NCI-H1105 (cell line): ENCODE data around the gene RABEPK.
"Not testable (repeated sequence)": the region's sequence is repeated elsewhere in the genome, so short reads cannot be mapped to it uniquely, and the experiment has no call there.

Source experiments
- DNase-seq: peaks from one replicate; lab custom pipeline; 2025; lab: John Stamatoyannopoulos, UW

The RABEPK gene

DNA sequence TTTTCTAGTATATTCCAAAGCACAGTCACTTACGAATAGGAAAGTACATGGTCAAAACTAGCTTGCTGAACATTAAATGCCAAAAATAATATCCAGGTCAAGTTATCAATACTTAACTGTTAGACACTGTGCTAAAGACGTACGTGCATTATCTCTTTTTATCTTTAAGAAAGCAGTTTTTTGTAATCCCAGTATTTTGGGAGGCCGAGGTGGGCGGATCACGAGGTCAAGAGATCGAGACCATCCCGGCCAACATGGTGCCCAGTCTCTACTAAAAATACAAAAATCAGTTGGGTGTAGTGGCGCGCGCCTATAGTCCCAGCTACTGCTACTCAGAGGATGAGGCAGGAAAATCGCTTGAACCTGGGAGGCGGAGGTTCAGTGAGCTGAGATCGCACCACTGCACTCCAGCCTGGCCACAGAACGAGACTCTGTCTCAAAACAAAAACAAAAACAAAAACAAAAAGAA lies 43.5 kb downstream of the RABEPK start:
- no peak for DNase-seq

DNA sequence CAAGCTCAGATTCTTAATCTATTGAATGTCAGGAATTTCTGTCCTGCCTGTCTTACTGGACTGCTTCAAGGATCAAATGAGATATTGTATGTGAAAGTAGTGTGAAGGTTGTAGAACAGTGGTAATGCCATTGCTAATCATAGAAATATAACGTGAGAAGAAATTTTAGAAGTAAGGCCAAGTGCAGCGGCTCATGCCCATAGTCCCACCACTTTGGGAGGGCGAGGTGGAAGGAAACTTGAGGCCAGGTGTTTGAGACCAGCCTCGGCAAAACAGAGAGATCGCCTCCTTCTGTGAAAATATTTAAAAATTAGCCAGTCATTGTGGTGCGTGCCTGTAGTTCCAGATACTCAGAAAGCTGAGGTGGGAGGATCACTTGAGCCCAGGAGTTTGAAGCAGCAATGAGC lies 45.9 kb downstream of the RABEPK start:
- no peak for DNase-seq

DNA sequence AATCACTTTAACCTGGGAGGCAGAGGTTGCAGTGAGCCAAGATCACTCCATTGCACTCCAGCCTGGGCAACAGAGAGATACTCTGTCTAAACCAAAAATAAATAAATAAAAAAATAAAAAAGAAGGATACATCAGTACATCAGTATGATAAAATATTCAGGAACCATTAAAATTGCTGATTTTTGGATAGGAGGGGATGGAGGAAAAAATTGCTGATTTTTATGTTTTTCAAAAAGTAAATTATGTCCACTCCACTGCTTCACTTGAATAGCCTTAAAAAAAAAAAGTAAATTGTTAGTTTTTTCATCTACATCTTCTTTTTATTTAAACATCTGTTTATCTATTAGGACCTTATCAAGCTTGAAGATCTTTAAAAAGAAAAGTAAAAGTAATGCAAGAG lies 53.9 kb downstream of the RABEPK start:
- DNase-seq = no peak

DNA sequence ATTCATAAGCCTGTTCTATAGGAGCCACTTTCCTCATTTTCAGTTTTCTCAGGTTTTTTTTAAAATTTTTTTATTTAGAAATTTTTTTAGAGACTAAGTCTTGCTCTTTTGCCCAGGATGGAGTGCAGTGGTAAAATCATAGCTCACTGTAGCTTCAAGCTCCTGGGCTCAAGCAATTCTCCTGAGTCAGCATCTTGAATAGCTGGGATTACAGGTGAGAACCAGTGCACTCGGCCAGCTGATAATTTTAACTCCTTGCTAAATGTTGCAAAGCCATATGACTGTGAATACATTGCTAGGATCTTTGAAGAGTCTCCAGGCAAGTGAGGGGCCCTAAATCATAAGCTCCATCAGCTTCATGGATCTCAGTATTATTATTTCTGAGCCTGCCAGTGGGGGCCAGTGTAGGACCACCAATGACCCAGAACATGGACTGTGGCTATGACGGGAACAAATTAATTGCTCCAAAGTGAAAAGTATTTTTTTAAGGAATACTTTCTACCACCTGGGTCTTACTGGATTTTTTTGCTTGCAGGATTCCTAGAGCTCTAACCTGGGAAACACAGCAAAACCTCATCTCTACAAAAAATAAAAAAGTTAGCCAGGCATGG lies 55.5 kb downstream of the RABEPK start:
- DNase-seq = peak; percentile 15

DNA sequence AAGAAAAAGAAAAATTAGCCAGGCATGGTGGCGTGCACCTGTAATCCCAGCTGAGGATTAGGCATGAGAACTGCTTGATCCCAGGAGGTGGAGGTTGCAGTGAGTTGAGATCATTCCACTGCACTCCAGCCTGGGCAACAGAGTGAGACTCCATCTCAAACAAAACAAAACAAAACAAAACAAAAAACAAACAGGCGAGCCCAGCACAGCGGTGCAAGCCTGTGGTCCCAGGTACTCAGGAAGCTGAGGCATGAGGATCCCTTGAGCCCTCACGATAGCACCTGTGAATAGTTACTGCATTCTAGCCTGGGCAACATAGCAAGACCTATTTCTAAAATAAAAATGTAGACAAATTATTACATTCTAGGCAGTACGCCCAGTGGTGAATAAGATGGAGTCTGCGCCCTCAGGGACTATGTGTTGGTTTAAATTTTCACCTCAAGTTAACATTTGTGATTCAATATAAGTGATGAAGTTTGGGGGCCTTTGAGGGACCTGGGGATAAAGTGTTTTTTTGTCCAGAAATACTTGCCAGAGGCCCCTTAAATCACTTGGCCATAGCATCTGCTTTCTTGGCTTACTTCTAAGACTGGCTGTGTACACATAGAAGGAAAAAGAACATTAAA lies 57.9 kb downstream of the RABEPK start:
- no peak for DNase-seq

DNA sequence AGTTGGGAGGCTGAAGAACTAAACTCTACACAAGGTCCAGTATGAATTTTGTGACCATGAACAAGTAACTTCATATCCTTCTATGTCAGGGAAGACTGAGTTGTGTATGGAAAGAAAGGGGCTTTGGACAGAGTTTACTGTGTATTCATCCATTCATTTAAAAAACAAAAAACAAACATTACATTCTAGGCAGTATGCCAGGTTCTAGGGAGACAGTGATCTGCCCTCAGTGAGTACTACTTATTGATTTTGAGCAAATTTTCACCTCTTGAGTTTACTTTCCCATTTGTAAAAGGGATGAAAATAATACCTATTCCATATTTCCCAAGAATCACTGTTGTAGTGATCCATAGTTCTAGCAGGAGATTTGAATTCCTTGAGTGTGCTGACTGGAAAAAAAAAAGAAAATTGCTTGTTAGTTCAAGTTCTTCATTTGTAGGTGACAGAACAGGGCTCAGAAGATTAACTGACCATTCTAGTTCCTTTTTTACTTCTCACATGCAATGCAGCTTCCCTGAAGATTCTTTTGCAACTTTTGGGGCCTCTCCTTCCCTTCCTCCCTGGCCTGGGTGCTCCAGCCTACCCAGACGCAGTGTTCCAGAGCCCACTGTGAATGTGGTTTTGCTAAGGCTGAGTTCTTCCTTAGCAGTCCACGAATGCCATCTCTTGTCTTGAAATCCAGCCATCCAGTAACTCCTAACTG lies 58.6 kb downstream of the RABEPK start:
- DNase-seq = no peak

DNA sequence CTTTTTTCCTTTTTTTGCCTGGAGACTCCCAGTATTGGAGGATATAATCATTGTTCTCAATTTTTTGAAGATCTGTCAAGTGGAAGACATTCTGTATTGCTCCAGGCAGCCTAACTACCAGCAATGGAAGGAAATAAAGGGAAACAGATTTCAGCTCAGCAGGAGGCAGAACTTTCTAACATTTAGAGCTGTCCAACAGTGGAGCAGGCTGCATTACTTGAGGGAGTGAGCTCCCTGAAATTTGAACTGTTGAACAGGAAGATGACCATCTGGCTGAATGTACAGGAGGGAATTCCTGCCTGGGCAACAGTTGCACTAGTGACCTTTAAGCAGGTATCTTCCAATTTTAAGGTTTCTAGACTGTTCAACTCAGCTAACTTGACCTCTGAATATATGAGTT lies 60.2 kb downstream of the RABEPK start:
- DNase-seq = no peak

DNA sequence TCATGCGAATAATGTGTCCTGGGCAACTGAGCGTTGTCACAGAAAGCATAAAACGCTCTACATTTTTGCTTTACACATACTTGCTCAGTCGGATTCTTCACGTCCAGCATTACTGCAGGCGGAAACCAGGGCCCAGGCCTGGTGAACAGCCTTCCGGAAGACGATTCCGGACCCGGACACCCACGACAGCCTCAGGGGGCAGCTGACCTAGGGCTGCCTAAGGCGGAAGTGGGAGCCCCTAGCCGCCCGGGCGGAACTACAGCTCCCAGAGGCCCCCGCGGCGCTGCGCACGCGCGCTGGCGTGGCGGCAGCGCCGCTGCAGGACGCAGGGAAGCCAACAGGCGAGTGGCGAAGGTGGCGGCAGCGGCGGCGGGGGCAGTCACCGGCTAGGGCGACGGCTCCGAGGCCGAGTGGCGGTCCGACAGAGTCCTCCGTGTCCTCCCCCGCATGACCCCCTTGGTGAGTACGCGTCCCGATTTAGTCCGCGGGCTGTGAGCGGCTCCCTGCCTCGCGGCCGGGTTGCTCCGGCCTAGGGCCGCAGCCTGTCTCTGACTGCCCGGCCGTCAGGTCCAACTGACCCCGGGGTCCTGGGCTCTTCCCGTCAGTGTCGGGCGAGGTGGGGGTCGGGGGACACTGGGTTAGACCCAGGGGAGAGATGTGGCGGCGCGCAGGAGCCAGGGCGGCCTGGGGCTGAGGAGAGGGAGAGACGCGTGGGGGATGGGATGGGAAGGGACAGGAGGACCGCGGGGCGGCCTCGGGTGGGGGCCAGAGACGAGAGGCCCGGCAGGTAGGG lies 61.4 kb downstream of the RABEPK start, which contains the start of gene GAPVD1:
GAPVD1 (plus strand) TSS at position 326 of the 793 bp plus-strand sequence. CDS start 37,096 bp downstream, outside the sequence.
- DNase-seq = peak; percentile 85

DNA sequence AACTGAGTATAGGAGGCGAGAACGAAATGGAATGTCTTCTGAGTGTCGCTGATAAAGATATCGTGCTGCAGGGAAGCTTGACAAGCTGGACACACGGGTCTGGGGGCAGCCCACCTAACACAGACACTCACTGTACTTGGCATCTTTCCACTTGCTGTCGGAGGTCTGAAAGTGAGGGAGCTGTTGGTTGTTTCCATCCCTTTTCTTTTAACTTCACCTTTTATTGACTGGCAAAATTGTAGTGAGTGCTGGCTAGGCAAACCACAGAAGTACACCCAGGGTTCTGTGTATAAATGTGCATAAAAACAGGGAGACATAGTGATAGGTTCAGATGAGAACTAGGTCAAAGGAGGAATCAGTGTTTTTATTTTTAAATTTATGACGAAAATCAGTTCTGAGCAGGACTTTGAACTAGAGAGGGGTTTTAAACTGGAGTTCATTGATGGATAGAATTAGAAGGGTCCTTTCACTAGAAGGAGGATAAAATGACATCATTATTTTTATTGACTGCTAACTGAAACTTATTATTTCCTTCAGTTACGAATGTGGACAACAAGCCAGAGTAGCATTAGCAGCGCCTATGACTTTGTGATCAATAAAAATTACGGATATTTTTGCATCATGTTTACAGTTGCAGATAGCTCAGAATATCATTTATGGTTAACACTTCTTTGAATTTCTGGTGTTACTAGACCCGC lies 62.1 kb downstream of the RABEPK start:
- no peak for DNase-seq

DNA sequence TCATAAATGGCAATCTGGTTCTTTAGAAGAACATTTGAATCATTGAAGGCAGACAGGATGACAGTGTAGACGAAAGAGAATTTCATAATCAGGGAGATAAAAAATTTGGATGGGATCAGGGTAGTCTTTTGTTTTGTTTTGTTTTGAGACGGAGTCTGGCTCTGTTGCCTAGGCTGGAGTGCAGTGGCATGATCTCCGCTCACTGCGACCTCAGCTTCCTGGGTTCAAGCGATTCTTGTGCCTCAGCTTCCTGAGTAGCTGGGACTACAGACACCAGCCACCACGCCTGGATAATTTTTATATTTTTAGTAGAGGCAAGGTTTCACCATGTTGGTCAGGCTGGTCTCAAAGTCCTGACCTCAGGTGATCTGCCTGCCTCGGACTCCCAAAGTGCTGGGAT lies 63.7 kb downstream of the RABEPK start:
- not testable (repeated sequence) for DNase-seq

DNA sequence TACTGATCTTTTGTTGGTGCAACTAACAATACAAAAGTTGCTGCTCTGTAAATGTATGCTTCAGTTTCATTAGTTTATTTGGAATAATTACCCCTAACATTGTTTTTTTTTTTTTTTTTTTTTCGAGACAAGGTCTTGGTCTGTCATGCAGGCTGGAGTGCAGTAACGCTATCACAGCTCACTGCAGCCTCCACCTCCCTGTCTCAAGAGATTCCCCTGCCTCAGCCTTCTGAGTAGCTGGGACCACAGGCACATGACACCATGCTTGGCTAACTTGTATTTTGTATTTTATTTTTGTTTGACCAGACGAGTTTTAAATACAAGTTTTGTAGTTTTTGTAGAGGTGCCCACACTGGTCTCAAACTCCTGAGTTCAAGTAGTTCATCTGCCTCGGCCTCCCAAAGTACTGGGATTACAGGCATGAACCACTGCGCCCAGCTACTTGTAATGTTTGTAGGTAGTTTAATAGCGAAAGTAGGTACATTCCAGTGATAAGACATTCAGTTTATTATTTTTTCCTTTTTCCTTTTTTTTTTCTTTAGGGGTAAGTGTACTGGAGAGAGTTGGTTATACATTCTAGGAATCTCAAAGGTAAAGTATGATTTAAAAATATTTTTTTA lies 68.2 kb downstream of the RABEPK start:
- DNase-seq = no peak

DNA sequence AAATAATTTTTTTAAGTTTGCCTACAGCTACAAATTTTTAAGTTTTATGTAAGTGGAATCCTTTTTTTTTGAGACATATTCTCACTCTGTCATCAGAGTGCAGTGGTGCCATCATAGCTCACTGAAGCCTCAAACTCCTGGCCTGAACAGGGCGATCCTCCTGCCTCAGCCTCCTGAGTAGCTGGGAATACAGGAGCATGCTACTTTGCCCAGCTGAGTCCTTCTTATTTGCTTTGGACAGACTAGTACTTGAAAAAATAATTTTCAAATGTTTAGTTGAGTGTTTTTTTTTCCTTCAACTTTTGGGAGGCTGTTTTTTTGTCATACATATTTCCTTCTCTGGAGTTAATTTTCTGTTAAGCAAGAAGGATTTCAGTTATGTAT lies 68.7 kb downstream of the RABEPK start:
- no peak for DNase-seq

DNA sequence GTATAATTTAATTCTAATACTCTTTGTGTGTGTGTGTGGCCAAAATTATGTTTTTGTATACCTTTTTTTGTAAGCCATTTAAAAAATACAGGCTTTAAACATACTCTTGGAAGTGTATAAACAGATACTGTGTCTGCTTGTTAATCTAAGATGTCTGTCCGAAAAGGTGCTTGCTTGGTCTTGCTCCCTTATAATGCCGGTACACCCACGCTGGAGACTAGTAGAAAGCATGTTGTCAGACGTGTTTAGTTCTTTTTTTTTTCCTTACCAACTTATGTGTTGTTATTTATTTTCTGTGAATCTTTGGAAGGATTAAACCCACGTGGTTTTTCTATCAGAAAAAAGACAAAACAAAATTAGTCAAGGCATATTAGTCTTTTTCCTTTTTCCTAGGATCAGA lies 70.7 kb downstream of the RABEPK start:
- DNase-seq = no peak

DNA sequence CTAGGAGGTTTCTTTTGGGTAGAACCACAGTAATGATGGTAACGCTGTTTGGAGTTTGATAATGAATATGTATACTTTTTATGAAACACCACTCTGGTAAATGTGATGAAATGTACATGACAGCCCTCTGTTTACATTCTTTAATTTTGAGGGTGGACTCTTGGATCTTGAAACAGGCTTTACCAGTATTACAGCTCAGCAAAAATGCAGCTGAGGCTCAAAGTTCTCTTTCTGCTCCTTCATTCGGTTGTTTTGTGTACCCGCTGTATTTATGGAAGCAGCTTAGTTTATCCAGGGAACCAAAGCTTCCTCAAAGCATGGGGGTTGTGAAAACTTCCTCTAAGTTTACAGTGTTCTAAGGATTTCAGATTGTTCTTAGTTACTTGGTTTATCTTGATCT lies 72.4 kb downstream of the RABEPK start:
- no peak for DNase-seq

DNA sequence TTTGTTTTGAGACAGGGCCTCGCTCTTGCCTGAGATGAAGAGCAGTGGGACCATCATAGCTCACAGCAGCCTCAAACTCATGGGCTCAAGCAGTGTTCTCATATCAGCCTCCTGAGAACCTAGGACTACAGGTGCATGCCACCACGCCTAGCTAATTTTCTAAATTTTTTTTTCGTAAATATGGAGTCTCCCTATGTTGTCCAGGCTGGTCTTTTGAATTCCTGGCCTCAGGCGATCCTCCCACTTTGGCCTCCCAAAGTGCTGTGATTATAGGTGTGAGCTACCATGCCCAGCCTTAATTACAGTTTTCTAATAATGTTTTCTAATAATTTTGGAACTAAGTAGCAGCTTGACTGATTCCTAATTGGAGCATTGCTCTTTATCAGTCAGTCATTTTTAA lies 76.4 kb downstream of the RABEPK start:
- DNase-seq = no peak

DNA sequence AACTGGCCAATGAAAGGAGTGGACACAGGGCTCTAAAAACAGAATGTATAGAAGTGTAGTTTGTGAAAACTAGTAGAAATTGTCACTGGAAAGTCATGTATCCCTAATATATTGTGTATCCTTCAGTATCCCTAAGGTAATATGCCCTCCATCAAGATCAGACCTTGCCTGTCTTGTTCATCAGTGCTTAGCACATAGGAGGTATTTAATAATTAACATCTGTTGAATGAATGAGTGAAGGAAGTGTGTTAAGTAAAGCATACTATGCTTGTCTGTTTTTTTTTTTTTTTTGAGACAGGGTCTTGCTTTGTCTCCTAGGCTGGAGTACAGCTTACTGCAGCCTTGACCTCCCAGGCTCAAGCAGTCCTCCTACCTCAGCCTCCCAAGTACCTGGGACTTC lies 77.1 kb downstream of the RABEPK start:
- DNase-seq = no peak

DNA sequence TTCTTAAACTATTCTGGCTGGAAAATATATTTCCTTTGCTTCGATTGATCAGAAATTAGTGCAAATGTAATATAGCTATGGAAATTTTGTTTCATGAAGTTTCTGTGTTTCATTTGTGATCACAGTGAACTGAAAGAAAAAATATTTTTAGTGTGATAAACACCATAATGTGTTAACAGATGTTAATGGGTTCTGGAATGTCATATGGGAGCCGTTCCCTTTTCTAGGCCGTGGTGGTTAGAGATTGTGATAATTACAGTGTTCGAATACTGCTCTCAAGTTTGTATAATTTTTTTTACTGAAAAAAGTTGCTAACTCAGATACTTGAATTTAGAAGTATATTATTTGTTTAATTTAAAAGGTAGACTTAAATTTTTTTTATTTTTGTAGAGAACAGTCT lies 80.6 kb downstream of the RABEPK start:
- no peak for DNase-seq
